ENCODE measurements around the gene PAQR9.
A peak's percentile ranks its signal among the peaks of the same experiment; 100 is the strongest.

PAQR9 gene

GRCh38 chr3:142982038-142982773 is 18.7 kb upstream of the PAQR9 start:
- DNase-seq = no peak

- no peak for DNase-seq
Measured at GRCh38 chr3:142981108-142981507, 17.6 kb upstream of the PAQR9 start.

GRCh38 chr3:142977399-142977728 is 13.9 kb upstream of the PAQR9 start:
- DNase-seq = no peak

- DNase-seq = no peak
Measured at GRCh38 chr3:142976621-142977398, 13.3 kb upstream of the PAQR9 start.

- no peak for DNase-seq
Measured at GRCh38 chr3:142975316-142975995, 12.0 kb upstream of the PAQR9 start.

GRCh38 chr3:142973217-142974009 is 9.9 kb upstream of the PAQR9 start:
- DNase-seq = no peak

- DNase-seq = no peak
Measured at GRCh38 chr3:142972092-142972753, 8.7 kb upstream of the PAQR9 start.

- DNase-seq = no peak
Measured at GRCh38 chr3:142971431-142971830, 8.0 kb upstream of the PAQR9 start.

- DNase-seq = no peak
Measured at GRCh38 chr3:142968319-142969025, 5.0 kb upstream of the PAQR9 start.

GRCh38 chr3:142966808-142967207 is 3.3 kb upstream of the PAQR9 start:
- DNase-seq = no peak

- DNase-seq = no peak
Measured at GRCh38 chr3:142965581-142965980, 2.1 kb upstream of the PAQR9 start.

- DNase-seq = no peak
Measured at GRCh38 chr3:142963234-142963515, 299 bp downstream of the PAQR9 start.

GRCh38 chr3:142962520-142963233 is 797 bp downstream of the PAQR9 start:
- DNase-seq = no peak

- DNase-seq = no peak
Measured at GRCh38 chr3:142962175-142962519, 1.3 kb downstream of the PAQR9 start.

- no peak for DNase-seq
Measured at GRCh38 chr3:142961539-142961938, 1.9 kb downstream of the PAQR9 start.

GRCh38 chr3:142960322-142960850 is 3.1 kb downstream of the PAQR9 start:
- no peak for DNase-seq

- DNase-seq = peak; percentile 30 to 51
Measured at GRCh38 chr3:142958707-142959106, 4.8 kb downstream of the PAQR9 start.

GRCh38 chr3:142953443-142953842 is 10.0 kb downstream of the PAQR9 start:
- no peak for DNase-seq

GRCh38 chr3:142952272-142953193 is 10.9 kb downstream of the PAQR9 start:
- no peak for DNase-seq

- DNase-seq = no peak
Measured at GRCh38 chr3:142951794-142952193, 11.7 kb downstream of the PAQR9 start.

Data from activated CD4-positive, alpha-beta T cell treated with anti-CD3 and anti-CD28 coated beads, Interleukin-2, amount 50 U/mL, for 48 hours (primary cell).